ENCODE results near the gene SAXO2.
"Not testable (repeated sequence)": the region's sequence is repeated elsewhere in the genome, so short reads cannot be mapped to it uniquely, and the experiment has no call there.

The SAXO2 gene

GRCh38 chr15:82333603-82334553, 71.3 kb downstream of the SAXO2 start:
- DNase-seq (ENCODE audit: low read depth), result not testable (repeated sequence)

Measured in T-helper 22 cell (primary cell).